Measurements from ENCODE around the gene APCDD1.
"Not testable (repeated sequence)": the region's sequence is repeated elsewhere in the genome, so short reads cannot be mapped to it uniquely, and the experiment has no call there.

APCDD1 gene

GRCh38 chr18:10459587-10459986, 5.2 kb downstream of the APCDD1 start:
- DNase-seq (ENCODE audit: low spot score) = no peak
- in situ Hi-C loops (cut with MboI; ENCODE audit: low sequenced_read_pairs, unreplicated experiment) = no loop called here
- TF ChIP-seq CTCF (IDR thresholded peaks at IDR 0.05; ENCODE audit: borderline replicate concordance, control extremely low read depth, extremely low read depth, insufficient read depth, missing control alignments) = no peak

GRCh38 chr18:10460414-10461018, 6.1 kb downstream of the APCDD1 start:
- DNase-seq (ENCODE audit: low spot score) = no peak
- no peak for TF ChIP-seq CTCF (IDR thresholded peaks at IDR 0.05; ENCODE audit: borderline replicate concordance, control extremely low read depth, extremely low read depth, insufficient read depth, missing control alignments)
- in situ Hi-C loops (cut with MboI; ENCODE audit: low sequenced_read_pairs, unreplicated experiment) = no loop called here

- DNase-seq (ENCODE audit: low spot score) = no peak
- no peak for TF ChIP-seq CTCF (IDR thresholded peaks at IDR 0.05; ENCODE audit: borderline replicate concordance, control extremely low read depth, extremely low read depth, insufficient read depth, missing control alignments)
- in situ Hi-C loops (cut with MboI; ENCODE audit: low sequenced_read_pairs, unreplicated experiment) = no loop called here
Measured at GRCh38 chr18:10461989-10462388, 7.6 kb downstream of the APCDD1 start.

GRCh38 chr18:10462597-10462996, 8.2 kb downstream of the APCDD1 start:
- no peak for TF ChIP-seq CTCF (IDR thresholded peaks at IDR 0.05; ENCODE audit: borderline replicate concordance, control extremely low read depth, extremely low read depth, insufficient read depth, missing control alignments)
- in situ Hi-C loops (cut with MboI; ENCODE audit: low sequenced_read_pairs, unreplicated experiment) = no loop called here
- no peak for DNase-seq (ENCODE audit: low spot score)

- no peak for DNase-seq (ENCODE audit: low spot score)
- in situ Hi-C loops (cut with MboI; ENCODE audit: low sequenced_read_pairs, unreplicated experiment) = no loop called here
- no peak for TF ChIP-seq CTCF (IDR thresholded peaks at IDR 0.05; ENCODE audit: borderline replicate concordance, control extremely low read depth, extremely low read depth, insufficient read depth, missing control alignments)
Measured at GRCh38 chr18:10463096-10463495, 8.7 kb downstream of the APCDD1 start.

- no peak for TF ChIP-seq CTCF (IDR thresholded peaks at IDR 0.05; ENCODE audit: borderline replicate concordance, control extremely low read depth, extremely low read depth, insufficient read depth, missing control alignments)
- in situ Hi-C loops (cut with MboI; ENCODE audit: low sequenced_read_pairs, unreplicated experiment) = no loop called here
- DNase-seq (ENCODE audit: low spot score) = no peak
Measured at GRCh38 chr18:10463741-10464140, 9.3 kb downstream of the APCDD1 start.

- DNase-seq (ENCODE audit: low spot score); in situ Hi-C loops (cut with MboI; ENCODE audit: low sequenced_read_pairs, unreplicated experiment): not testable (repeated sequence)
Measured at GRCh38 chr18:10464161-10464648, 9.8 kb downstream of the APCDD1 start.

Measured in GM13976 (cell line).